ENCODE results near the gene EML6.

EML6 gene

GRCh38 chr2:54706622-54707021, 16.8 kb upstream of the EML6 start:
- DNase-seq (ENCODE audit: low read depth), result no peak

GRCh38 chr2:54708584-54709335, 14.7 kb upstream of the EML6 start:
- DNase-seq (ENCODE audit: low read depth), result no peak

DNA sequence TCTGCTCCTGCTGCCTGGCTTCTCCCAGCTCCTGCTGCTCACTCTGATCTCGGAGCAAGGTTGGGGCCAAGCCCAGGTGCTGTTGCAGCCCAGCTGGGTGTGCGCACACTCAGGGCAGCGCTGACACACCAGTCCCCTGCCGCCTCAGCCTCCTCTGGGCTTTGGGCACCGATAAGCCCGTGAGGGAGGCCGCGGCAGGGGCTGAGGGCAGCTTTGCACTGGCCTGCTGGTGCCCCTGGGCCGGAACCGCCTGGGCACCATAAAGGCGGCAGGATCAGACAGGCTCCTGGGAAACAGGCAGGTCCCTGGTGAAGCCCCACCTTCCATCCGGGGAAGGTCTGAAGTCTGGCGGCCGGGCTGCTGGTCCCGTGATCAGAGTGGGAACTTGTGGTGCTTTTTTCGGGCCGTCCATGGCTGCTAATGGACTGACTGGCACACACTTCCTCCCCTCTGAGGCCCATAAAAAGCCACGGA, 14.1 kb upstream of the EML6 start:
- DNase-seq (ENCODE audit: low read depth), result no peak

- DNase-seq (ENCODE audit: low read depth), result no peak
Measured at GRCh38 chr2:54710216-54710615, 13.2 kb upstream of the EML6 start.

DNA sequence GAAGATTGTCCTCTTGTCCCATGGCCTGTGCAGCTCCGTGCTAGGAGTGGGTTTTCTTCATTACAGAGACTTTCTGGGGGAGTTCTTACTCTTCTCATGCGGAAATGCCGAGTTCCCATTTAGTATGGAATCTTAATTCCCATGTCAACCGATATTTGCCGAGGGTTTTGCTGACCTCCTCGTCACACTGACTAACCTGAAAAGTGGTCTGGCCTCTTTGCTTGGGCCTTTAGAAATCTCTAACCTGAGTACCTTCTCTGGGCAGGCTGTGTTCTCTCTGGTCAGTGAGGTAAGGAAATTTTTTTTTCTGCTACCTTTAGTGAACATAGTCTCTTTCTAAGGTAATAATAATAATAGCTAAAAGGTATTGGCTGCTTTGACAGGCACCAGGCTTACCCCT, 10.9 kb upstream of the EML6 start:
- no peak for DNase-seq (ENCODE audit: low read depth)

- DNase-seq (ENCODE audit: low read depth), result no peak
Measured at GRCh38 chr2:54714996-54715395, 8.5 kb upstream of the EML6 start.

GRCh38 chr2:54716375-54716774, 7.1 kb upstream of the EML6 start:
- DNase-seq (ENCODE audit: low read depth), result no peak

DNA sequence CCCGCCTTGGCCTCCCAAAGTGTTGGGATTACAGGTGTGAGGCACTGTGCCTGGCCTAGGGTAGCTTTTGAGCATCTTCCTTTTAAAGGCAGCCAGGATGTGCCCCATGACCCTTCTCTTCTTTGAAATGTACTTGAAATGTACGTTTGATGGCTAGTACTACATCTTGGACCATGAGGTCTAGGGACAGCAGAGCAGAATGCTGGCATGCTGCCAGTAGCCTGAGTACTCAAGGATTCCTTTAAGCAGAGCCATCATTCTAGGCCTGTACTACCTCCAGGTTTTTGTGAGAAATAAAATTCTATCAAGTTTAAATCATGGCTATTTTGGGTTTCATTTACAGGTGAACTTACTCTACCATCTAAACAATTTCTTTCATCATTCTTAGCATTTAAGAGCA, 2.9 kb upstream of the EML6 start:
- no peak for DNase-seq (ENCODE audit: low read depth)

- DNase-seq (ENCODE audit: low read depth), result peak; percentile 69
Measured at GRCh38 chr2:54722641-54723040, 821 bp upstream of the EML6 start.

GRCh38 chr2:54723996-54724559, 616 bp downstream of the EML6 start:
- no peak for DNase-seq (ENCODE audit: low read depth)

- no peak for DNase-seq (ENCODE audit: low read depth)
Measured at GRCh38 chr2:54724560-54725342, 1.3 kb downstream of the EML6 start.

DNA sequence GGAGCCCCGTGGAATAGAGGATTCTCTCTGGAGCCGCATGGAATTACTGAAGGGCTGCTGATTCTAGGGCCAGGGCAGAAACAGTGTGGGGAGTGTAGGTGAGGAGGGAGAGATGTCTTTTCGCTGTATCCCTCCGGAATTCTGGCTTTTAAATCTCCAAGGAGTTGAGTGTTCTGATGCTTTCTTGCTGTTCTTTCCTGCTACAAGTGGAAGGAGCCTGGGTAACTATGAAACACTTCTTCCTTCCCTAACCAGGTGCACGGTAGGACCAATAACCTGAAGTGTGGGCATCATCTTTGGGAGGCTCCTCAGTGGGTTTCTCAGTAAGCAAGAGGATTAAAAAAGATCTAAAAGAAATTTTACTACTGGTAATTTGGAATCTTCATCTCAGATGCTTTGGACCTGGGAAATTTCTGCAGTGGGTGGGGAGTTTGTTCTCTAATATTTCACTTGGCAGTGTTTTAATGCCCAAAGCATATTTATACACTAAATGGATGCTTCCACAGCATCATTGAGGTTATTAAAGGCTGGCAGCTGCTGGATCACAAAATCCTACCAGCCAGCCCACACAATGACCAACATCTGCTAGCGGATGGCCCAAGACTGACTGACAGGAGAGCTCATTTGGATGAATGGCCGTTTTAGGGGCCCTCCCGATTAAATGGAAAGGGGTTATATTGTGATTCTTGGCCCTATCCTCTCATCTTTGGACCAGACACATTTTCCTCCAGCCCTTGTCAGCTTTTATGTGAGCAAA, 2.1 kb downstream of the EML6 start:
- DNase-seq (ENCODE audit: low read depth), result no peak

- no peak for DNase-seq (ENCODE audit: low read depth)
Measured at GRCh38 chr2:54726431-54726830, 3.0 kb downstream of the EML6 start.

DNA sequence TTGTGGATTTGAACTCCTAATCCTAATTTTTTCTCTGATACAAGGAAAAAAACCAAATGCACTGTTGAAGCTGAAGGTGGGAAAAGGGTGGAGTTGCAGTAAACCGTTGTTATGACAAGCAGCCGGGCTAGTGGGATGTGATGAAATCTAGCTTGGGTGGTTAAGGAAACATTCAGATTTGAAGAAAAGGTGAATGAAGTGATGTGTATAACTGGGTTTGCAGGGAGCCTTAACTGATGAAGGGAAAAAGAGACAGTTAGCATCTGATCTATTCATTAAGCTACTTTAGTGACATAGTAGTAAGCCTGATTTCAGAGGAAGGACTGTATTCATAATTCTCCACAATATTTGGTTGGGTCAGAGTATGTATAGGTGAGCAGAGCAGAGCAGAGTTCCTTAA, 3.5 kb downstream of the EML6 start:
- DNase-seq (ENCODE audit: low read depth), result no peak

- peak; percentile 82 for DNase-seq (ENCODE audit: low read depth)
Measured at GRCh38 chr2:54728669-54729120, 5.2 kb downstream of the EML6 start.

DNA sequence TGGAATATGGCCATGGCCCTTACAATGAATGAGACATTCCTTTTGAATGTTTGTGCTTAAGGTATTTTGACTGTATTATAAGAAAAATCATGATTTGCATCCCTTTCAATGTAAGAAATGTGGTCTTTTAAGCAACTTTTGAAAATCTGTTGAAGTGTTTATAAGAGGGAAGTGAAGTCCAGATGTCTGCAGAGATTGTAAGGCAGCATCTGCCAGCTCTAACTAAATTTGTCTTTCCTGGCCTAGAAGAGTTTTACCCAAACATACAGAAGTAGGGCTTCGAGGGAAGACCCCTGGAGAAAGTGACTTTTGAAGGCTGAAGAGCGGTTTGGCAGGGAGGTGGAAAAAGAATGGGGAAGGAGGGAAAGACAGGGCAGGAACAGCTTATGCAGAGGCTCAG, 12.2 kb downstream of the EML6 start:
- DNase-seq (ENCODE audit: low read depth), result no peak

DNA sequence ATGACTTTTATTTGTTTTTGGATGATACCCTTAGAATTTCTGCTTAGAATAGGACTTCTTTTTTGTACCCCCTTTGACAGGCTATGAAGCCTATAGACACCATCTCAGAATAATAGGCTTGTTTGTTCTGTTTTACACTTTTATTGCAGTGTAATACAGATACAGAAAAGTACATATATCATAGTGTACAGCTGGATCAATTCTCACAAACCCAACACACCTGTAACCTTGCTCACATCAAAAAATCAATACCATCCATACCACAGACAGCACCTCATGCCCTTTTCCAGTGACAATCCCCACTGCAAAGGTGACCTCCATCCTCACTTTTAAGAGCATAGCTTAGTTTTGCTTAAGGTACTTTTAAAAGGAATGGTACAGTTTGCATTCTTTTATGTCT, 14.8 kb downstream of the EML6 start:
- DNase-seq (ENCODE audit: low read depth), result no peak

GRCh38 chr2:54740333-54740732, 16.9 kb downstream of the EML6 start:
- DNase-seq (ENCODE audit: low read depth), result no peak

DNA sequence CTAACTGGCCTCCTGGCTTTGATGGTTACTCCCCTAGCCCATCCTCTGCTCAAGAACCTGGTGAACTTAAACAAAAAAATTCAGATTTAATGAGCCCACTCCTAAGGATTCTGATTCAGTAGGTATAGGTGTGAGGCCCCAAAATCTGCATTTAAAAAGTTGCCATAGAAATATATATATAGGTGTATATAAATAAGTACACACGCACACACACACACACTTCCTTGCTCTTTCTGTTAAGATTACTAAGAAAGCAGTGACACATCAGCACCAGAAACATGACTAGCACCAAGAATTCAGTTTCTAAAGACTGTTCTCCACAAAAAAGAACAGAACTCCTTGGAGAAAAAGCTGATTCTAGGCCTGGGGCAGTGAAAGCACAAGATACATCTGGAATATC, 17.8 kb downstream of the EML6 start:
- DNase-seq (ENCODE audit: low read depth), result no peak

DNA sequence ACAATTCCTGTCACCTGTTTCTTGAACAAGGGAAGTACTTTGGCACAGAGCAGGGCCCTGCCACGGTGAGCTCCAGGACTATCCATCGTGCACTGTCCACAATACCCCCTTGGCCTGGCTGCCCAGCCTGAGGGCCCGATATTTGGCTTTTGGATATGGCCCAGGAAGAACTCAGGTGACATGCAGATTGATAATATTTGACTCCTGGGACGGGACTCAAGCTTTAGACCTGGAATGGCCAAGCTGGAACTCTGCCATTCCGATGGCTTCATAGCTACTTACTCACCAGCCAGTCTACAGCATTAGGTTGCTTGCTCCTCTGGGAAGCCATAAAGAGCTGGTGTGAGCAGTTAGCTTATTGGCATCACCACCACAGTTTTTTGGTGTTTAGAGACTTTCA, 26.6 kb downstream of the EML6 start:
- no peak for DNase-seq (ENCODE audit: low read depth)

GRCh38 chr2:54752439-54752838, 29.0 kb downstream of the EML6 start:
- DNase-seq (ENCODE audit: low read depth), result no peak

DNA sequence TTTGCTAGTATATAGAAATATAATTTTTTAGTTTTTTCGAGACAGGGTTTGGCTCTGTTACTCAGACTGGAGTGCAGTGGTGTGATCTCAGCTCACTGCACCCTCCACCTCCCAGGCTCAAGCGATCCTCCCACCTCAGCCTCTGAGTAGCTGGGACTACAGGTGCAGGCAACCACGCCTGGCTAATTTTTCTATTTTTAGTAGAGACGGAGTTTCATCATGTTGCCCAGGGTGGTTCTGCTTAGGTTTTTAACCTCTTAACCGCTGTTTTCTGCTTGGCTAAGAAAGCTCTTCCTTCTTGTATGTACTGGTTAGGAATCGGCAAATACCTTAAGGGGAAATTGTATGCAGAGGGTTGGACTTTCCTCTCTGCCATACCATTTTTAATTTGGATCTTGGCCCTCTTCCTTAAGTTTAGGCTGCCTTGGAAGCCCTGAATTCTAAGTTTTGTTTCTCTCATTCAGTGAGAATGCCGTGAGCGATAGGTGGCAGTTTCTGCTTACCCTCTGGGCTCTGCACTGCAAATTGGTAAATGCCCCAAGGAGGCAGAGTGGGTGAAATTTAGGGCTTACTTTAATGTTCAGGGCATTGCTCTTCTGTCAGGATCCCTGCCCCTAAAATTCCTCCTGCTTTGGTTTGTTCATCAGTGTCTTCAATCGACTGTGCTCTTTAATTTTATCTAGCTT, 32.3 kb downstream of the EML6 start:
- no peak for DNase-seq (ENCODE audit: low read depth)

All from GM04504 (cell line).